H1 (cell line): Measurements from ENCODE around the gene ANKRD12. TPM values are rescaled to one million over a fixed set of nuclear protein-coding genes. Genes with fewer than 3 reads are reported as not detected.

Source experiments
- HDAC6 ChIP-seq: IDR thresholded peaks from one replicate; pipeline ENCODE4 v1.7.1; 2012; ENCODE audit warnings: low read depth, mild to moderate bottlenecking, inconsistent platforms, low read length, moderate library complexity
- KDM1A ChIP-seq: fragments of 200-600, 300-600 bp; sonication (generic); IDR thresholded peaks from 2 replicates; pipeline ENCODE4 v1.7.1; 2016; ENCODE audit warnings: mild to moderate bottlenecking, low read length, borderline replicate concordance
- KDM5A ChIP-seq: fragments of 200-600 bp; IDR thresholded peaks from 2 replicates; pipeline ENCODE4 v1.7.1; 2012; ENCODE audit warnings: mild to moderate bottlenecking, low read length, inconsistent platforms, mixed read lengths
- MAFK ChIP-seq: IDR thresholded peaks from 2 replicates; pipeline ENCODE4 v1.6.1; 2012; ENCODE audit warnings: low read depth, mild to moderate bottlenecking, improper control_type of control experiment, low read length
- polyA plus RNA-seq, 7 experiments: library from polyadenylated mRNA; depleted of rRNA in 3 of 7; stranded (reverse) in 5 of 7; unstranded in 2 of 7; fragments of >200 nt in 5 of 7; fragments of 200-250 nt in 2 of 7; gene quantifications; 1 replicate in 5 of 7; 2 replicates in 1 of 7; 4 replicates in 1 of 7; pipeline versions ENCODE4 v1.2.1 to v1.2.3, GENCODE V29; 2011 to 2013; ENCODE audit warnings: missing spikeins in 2 of 7, mixed read lengths in 2 of 7
- total RNA-seq: library from RNA; stranded (reverse); fragmentation: NEBNext Ultra II Directional; extraction: Animal tissue kit (Norgen Biotek cat#: 25700); gene quantifications from 2 replicates; pipeline ENCODE4 v1.2.1, GENCODE V29; 2021
- TF ChIP-seq, protein P1 (sequence below): fragments of 300-600 bp; sonication (generic); IDR thresholded peaks from 2 replicates; pipeline ENCODE4 v1.7.1; 2012; ENCODE audit warnings: low read length, moderate library complexity, mild to moderate bottlenecking, inconsistent platforms; ENCODE audit not compliant: insufficient replicate concordance

Gene ANKRD12
- total and polyA plus RNA-seq, 2 of the 8 experiments (the other 6 are each of a cell fraction or from before 2014, with no cell fraction given) = 2.6 to 37.9 TPM

GRCh38 chr18:9259173-9259572, 122.6 kb downstream of the ANKRD12 start (continued):
- TF ChIP-seq, protein P1, sequence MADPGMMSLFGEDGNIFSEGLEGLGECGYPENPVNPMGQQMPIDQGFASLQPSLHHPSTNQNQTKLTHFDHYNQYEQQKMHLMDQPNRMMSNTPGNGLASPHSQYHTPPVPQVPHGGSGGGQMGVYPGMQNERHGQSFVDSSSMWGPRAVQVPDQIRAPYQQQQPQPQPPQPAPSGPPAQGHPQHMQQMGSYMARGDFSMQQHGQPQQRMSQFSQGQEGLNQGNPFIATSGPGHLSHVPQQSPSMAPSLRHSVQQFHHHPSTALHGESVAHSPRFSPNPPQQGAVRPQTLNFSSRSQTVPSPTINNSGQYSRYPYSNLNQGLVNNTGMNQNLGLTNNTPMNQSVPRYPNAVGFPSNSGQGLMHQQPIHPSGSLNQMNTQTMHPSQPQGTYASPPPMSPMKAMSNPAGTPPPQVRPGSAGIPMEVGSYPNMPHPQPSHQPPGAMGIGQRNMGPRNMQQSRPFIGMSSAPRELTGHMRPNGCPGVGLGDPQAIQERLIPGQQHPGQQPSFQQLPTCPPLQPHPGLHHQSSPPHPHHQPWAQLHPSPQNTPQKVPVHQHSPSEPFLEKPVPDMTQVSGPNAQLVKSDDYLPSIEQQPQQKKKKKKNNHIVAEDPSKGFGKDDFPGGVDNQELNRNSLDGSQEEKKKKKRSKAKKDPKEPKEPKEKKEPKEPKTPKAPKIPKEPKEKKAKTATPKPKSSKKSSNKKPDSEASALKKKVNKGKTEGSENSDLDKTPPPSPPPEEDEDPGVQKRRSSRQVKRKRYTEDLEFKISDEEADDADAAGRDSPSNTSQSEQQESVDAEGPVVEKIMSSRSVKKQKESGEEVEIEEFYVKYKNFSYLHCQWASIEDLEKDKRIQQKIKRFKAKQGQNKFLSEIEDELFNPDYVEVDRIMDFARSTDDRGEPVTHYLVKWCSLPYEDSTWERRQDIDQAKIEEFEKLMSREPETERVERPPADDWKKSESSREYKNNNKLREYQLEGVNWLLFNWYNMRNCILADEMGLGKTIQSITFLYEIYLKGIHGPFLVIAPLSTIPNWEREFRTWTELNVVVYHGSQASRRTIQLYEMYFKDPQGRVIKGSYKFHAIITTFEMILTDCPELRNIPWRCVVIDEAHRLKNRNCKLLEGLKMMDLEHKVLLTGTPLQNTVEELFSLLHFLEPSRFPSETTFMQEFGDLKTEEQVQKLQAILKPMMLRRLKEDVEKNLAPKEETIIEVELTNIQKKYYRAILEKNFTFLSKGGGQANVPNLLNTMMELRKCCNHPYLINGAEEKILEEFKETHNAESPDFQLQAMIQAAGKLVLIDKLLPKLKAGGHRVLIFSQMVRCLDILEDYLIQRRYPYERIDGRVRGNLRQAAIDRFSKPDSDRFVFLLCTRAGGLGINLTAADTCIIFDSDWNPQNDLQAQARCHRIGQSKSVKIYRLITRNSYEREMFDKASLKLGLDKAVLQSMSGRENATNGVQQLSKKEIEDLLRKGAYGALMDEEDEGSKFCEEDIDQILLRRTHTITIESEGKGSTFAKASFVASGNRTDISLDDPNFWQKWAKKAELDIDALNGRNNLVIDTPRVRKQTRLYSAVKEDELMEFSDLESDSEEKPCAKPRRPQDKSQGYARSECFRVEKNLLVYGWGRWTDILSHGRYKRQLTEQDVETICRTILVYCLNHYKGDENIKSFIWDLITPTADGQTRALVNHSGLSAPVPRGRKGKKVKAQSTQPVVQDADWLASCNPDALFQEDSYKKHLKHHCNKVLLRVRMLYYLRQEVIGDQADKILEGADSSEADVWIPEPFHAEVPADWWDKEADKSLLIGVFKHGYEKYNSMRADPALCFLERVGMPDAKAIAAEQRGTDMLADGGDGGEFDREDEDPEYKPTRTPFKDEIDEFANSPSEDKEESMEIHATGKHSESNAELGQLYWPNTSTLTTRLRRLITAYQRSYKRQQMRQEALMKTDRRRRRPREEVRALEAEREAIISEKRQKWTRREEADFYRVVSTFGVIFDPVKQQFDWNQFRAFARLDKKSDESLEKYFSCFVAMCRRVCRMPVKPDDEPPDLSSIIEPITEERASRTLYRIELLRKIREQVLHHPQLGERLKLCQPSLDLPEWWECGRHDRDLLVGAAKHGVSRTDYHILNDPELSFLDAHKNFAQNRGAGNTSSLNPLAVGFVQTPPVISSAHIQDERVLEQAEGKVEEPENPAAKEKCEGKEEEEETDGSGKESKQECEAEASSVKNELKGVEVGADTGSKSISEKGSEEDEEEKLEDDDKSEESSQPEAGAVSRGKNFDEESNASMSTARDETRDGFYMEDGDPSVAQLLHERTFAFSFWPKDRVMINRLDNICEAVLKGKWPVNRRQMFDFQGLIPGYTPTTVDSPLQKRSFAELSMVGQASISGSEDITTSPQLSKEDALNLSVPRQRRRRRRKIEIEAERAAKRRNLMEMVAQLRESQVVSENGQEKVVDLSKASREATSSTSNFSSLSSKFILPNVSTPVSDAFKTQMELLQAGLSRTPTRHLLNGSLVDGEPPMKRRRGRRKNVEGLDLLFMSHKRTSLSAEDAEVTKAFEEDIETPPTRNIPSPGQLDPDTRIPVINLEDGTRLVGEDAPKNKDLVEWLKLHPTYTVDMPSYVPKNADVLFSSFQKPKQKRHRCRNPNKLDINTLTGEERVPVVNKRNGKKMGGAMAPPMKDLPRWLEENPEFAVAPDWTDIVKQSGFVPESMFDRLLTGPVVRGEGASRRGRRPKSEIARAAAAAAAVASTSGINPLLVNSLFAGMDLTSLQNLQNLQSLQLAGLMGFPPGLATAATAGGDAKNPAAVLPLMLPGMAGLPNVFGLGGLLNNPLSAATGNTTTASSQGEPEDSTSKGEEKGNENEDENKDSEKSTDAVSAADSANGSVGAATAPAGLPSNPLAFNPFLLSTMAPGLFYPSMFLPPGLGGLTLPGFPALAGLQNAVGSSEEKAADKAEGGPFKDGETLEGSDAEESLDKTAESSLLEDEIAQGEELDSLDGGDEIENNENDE = no peak
- TF ChIP-seq HDAC6 = no peak
- TF ChIP-seq MAFK = no peak
- no peak for TF ChIP-seq KDM5A
- TF ChIP-seq KDM1A = no peak
- TF ChIP-seq, all 59 proteins: peak for 0
